ENCODE results near the gene NEMF.
"Not testable (repeated sequence)": the region's sequence is repeated elsewhere in the genome, so short reads cannot be mapped to it uniquely, and the experiment has no call there.

Gene NEMF

DNA sequence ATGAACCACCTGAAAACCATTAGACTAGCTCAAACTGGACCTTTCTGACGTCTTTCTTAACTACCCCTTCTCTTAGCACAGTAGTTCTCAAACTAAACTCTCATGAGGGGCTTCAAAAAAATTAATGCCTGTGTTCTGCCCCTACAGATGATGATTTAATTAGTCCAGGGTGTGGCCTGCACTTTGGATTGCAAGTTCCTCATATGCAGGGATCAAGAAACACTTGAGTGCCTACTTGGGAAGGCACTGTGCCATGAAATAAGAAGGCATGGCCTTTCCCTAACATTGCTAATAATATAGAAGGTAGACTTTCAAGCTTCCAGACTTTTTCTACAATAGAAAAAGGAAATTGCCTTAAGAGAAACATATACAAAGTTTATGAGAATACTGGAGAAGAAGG, 107.4 kb downstream of the NEMF start:
- no peak for DNase-seq

DNA sequence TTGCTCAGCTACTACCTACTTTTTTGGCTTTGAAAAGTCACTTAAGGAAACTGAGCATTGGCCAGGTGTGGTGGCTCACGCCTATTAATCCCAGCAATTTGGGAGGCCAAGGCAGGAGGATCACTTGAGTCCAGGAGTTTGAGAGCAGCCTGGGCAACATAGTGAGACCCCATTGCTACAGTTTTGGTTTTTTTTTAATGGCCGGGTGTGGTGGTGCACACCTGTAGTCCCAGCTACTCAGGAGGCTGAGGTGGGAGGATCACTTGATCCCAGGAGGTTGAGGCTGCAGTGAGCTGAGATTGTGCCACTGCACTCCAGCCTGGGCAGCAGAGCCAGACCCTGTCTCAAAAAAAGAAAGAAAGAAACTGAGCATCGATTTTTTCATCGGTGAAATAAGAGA, 116.9 kb downstream of the NEMF start:
- DNase-seq = not testable (repeated sequence)

DNA sequence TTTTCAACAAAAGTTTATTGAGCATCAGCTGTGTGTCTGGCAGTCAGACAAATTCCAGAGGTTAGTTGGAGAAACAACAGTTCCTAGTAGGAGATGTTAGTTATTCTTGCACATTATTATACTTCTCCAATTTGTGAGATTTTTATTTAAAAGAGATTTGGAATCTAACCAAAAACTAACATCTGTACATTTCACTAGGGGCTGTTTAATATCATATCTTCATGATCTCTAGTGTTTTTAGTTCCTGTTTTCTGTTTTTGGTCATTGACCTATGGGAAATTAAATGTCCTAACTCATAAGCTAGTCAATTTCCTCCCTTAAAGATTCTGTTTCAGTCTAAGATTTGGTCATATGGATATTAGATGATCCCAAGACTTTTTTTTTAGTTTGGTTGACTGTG, 118.8 kb downstream of the NEMF start:
- no peak for DNase-seq

DNA sequence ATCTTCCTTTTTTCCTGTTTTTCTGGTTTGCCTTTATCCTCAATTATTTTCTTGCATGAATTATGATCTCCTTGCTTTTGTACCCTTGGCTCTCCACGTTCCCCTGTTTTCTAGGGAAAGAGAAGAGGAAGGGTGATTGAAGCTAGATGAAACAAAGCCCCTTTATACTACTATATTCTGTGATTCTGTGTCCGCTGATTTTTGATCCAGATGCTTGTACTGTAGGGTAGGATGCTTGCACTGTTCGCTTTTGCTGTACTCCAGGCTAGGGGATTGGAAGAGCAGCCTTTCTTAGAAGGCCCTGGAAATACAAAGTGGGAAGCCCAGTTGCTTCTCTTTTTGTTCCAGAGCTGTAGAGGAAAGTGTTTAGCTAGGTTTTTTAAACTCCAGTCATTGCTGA, 119.7 kb downstream of the NEMF start:
- no peak for DNase-seq
